ENCODE measurements around the gene TTC8.

Gene TTC8

DNA sequence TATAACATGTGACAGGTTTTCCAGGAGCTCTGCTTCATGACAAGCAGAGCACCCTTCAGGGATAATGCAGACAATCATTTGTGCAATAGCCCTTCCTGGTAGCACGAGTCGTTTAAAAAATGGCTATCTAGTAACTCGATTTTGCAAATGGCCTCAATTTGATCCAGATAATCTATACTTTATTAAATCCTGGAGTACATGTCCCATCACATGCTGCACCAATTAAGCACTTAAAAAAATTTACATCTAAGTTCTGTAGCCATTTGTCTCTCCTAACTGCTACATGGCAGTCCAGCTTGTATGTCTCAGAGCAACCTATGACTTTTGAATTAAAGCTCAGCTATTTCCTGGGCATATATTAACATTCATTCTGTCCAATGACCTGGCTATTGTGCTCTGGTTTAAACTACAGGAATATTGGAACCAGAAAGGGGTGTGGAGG lies 79.8 kb downstream of the TTC8 start:
- no peak for DNase-seq (ENCODE audit: low read depth)
- H3K4me3 ChIP-seq (ENCODE audit: low read depth, low read length): no peak overlapping the region
- TF ChIP-seq, protein P1, sequence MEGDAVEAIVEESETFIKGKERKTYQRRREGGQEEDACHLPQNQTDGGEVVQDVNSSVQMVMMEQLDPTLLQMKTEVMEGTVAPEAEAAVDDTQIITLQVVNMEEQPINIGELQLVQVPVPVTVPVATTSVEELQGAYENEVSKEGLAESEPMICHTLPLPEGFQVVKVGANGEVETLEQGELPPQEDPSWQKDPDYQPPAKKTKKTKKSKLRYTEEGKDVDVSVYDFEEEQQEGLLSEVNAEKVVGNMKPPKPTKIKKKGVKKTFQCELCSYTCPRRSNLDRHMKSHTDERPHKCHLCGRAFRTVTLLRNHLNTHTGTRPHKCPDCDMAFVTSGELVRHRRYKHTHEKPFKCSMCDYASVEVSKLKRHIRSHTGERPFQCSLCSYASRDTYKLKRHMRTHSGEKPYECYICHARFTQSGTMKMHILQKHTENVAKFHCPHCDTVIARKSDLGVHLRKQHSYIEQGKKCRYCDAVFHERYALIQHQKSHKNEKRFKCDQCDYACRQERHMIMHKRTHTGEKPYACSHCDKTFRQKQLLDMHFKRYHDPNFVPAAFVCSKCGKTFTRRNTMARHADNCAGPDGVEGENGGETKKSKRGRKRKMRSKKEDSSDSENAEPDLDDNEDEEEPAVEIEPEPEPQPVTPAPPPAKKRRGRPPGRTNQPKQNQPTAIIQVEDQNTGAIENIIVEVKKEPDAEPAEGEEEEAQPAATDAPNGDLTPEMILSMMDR (IDR thresholded peaks at IDR 0.05; ENCODE audit: low read depth, low read length, missing control alignments): no peak

DNA sequence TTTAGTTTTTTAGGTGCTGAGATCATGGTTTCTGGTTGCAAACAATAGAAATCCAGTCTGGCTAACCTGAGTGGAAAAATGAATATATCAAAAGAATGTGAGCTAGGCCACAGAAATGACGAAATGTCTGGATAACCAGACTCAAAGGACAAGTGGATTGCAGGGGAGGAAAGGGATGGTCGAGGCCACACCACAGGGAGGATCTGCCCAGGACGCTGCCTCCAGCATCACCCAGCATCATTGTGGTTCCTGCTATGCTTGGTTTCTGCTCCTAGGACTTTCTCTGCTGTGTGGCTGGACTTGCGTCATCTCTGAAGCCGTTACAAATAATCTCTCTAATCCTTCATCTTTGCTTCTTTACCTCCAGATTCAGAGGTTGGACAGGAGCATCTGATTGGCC lies 80.4 kb downstream of the TTC8 start:
- no peak for DNase-seq (ENCODE audit: low read depth)
- no peak overlapping the region for H3K4me3 ChIP-seq (ENCODE audit: low read depth, low read length)
- TF ChIP-seq, protein P1 (IDR thresholded peaks at IDR 0.05; ENCODE audit: low read depth, low read length, missing control alignments): no peak

DNA sequence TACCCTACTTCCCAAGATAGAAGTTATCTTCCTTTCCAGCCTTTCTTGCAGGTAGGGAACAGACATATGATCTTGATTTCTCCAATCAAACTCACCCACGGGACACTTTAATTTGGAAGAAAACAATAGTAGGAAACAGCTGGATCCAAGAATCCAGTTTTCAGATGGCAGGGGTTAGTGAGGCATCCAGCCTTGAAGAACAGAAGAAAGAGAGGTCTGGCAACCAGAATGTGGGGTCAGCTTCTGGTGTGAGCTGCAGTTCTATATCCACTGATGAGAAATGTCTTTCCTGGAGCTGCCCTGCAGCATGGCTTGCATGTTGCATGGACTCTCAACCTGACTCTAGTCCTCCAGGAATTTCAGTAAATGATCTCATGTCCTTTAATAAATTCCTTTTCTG lies 83.8 kb downstream of the TTC8 start:
- no peak for DNase-seq (ENCODE audit: low read depth)
- TF ChIP-seq, protein P1 (IDR thresholded peaks at IDR 0.05; ENCODE audit: low read depth, low read length, missing control alignments): no peak
- H3K4me3 ChIP-seq (ENCODE audit: low read depth, low read length): no peak overlapping the region

DNA sequence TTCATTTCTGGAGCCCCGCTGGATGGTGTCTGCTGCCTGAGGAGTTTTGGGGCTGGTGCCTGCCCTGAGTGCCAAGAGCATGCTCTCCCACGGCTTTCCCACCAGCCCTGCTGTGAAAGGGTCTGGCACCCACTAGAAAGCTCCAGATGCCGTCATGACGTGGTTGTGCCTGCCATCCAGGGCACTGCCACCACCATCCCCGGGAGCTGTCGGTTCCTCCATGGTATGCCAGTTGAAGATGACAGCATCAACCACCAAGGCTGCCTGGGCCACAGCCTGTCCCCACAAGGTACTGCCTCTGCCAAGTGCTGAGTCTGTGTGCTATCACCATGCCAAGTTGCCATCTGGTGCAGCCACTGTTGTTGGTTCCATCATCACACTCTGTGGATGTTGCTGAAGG lies 85.9 kb downstream of the TTC8 start:
- no peak for DNase-seq (ENCODE audit: low read depth)

DNA sequence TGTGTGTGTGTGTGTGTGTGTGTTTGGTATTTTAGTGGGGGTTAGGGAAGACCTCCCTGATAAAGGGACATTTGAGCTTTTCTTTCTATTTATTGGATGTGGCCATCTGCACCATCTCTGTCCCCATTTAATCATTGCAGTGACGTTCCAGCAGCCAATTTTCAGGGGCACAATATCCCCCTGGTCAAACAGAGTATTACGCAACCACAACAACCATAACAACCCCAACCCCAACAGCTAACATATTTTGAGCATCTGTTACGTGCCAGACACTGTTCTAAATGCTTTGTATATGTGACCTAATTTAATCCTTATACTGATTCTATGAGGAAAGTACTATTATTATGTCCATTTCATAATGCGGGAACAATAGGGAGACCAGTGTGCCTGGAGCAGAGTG lies 87.4 kb downstream of the TTC8 start:
- TF ChIP-seq, protein P1 (IDR thresholded peaks at IDR 0.05; ENCODE audit: low read depth, low read length, missing control alignments): no peak
- no peak for DNase-seq (ENCODE audit: low read depth)
- no peak overlapping the region for H3K4me3 ChIP-seq (ENCODE audit: low read depth, low read length)

More for the DNA sequence above, 85.9 kb downstream of the TTC8 start:
- TF ChIP-seq, protein P1 (IDR thresholded peaks at IDR 0.05; ENCODE audit: low read depth, low read length, missing control alignments): no peak
- no peak overlapping the region for H3K4me3 ChIP-seq (ENCODE audit: low read depth, low read length)

DNA sequence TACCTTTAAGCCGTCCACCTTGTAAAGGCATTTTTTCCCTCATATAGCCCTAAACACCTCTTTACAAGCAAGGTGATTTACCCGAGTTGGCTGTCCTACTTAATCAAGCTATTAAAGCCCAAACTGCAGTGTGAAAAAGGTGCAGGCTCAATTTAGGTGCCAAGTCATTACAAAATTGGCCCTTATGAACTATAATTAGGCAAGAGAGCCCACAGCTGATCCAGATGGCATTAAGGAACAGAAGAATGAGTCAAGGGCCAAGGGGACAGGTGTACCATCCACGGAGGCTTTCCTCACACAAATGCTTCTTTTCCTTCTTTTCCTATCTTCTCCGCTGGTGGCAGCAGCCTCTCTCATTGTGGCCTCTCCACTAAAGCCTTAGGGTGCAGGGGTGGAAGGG lies 90.5 kb downstream of the TTC8 start:
- TF ChIP-seq, protein P1 (IDR thresholded peaks at IDR 0.05; ENCODE audit: low read depth, low read length, missing control alignments): no peak
- DNase-seq (ENCODE audit: low read depth): no peak
- H3K4me3 ChIP-seq (ENCODE audit: low read depth, low read length): no peak overlapping the region

DNA sequence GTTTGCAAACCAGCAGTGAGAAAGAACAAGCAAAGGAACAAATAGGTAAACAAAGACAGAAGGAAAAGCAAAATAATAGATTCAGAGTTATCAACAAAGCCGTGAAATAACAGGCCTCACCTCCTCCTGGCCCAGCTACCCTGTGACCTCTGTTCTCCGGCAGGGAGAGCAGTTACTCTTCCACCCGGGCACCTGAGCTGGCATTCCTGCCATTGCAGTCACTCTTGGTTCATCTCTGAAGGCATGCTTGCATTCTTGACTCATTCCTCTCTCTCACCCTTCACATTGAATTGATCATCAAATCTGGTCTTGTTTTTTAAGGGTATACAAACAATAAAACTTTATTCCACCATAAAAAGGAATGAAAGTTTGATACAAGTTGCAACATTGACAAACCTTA lies 95.1 kb downstream of the TTC8 start:
- no peak overlapping the region for H3K4me3 ChIP-seq (ENCODE audit: low read depth, low read length)
- TF ChIP-seq, protein P1 (IDR thresholded peaks at IDR 0.05; ENCODE audit: low read depth, low read length, missing control alignments): no peak
- DNase-seq (ENCODE audit: low read depth): no peak

All from GM12864 (cell line).